Fibroblast of skin of left quadriceps (primary cell): ENCODE data around the gene COX7A1.

Experiments used
- DNase-seq, 2 experiments: peaks; one replicate each; pipeline ENCODE4 v3.0.0-alpha.2; 2013; ENCODE audit warnings: low read depth in 2 of 2

Gene COX7A1

DNA sequence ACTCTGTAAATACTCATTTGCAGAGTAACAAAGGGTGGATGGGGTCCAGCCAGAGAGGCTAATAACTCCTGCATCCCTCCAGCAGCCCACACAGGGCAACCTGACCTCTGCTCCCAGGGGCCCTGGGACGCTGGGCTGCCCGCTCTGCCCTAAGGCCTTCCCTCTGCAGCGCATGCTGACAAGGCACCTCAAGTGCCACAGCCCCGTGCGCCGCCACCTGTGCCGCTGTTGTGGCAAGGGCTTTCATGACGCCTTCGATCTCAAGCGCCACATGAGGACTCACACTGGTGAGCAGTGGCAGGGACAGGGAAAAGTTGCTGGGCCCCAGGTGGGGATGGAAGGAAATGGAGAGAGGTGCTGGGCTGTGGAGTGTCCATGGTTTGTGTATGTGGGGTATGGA, 39.6 kb downstream of the COX7A1 start:
- DNase-seq: no peak

GRCh38 chr19:36111200-36111539, 41.1 kb downstream of the COX7A1 start:
- no peak for DNase-seq

DNA sequence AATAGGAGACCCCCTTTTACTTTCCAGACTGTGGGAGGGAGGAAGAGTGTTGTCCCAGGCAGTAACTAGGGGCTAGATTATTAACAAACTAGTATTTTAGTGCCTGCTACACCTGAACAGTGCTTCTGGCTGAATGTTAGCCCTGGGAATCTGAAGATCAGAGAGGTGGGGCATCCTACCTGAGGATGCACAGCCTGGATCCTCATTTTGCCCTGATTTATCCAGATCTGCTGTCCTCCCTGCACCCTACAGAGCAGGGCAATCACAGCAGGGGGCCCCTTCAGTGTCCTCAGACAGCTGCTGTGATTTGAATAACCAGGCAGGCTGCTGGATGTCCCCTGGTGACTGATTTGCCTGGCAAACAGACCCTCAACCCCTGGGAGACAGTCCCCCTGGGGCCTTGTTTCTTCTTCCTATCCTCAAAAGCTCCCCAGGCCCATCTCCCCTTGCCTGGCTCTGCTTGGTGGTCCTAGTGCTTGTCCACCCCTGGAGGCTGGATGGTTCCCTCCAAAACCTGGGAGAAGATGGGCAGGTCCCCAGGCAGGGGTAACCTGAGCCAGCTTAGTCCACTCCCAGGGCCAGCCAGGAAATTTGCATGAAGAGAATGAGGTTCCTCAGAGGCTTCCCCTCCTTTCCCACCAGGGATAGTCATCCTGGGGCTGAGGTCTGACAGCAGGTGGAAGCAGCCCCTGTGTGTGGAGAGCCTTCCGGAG, 41.6 kb downstream of the COX7A1 start, which contains the start of gene OVOL3:
OVOL3 (plus strand) TSS at position 657 of the 713 bp plus-strand sequence. CDS start 60 bp downstream, outside the sequence.
- no peak for DNase-seq

- DNase-seq: no peak
Measured at GRCh38 chr19:36108684-36109083, 43.6 kb downstream of the COX7A1 start.

DNA sequence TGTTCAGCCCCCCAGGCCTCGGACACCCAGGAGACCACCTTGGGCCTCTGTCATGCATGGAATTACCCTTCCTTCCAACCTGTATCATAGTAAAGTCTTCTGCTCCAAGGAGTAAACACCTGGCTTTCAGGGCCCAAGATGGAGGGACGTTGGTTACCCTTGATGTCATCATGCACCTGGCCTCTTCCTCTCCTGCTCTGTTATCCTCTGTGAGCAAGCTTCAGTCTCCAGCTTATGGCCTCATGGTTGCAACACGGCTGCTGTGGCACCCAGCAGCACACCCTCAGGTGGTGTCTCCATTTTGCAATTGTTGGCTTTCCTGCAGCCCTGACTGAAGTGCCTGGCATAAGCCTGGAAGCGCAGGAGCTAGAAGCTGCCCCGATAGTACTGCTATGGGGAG, 45.3 kb downstream of the COX7A1 start:
- DNase-seq: no peak

DNA sequence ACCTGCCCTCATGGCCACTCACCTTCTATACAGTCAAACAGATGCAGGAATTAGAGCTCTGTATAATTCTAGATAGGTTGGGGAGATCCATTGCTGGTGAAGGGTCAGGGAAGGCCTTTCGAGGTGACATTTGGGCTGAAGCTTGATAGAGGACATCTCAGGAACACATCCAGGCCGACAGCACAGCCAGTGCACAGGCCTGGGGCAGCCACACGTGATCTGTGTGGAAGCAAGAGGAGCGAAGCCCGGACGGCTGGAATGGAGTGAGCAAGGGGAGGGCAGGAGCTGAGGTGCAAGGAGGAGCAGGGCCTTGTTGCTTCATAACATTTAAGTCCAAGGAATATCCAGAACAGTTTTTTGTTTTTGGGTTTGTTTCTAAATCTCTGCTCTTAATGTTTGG, 45.8 kb downstream of the COX7A1 start:
- DNase-seq: no peak

DNA sequence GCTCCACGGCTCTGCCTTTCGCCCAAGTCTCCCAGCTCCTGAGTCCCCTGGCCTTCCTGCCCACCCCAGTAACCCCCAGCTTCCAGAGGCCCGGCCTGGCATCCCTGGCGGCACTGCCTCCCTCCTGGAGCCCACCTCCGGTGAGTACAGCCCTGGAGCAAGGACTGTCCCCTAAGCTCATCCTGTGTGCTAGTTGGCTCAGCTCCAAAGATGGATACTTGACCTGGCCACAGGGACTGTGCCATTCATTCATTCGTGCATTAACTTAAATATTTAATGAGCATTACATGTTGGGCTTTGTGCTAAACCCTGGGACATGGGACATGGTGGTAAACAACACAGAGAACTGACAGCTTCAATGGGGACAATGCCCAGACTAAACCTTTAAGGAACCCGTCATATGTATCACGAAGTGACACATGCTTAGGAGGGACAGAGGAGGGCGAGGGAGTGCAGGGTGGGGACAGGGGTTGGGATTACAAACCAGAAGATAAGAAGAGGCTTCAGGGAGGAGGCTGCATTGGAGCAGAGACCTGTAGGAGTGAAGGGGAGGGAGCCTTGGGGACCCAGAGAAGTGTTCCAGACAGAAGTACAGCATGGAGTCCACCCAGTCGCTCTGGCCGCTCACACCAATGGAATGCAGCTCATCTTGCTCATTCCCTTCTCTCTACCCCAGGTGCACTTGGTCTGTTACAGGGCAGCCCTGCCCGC, 48.2 kb downstream of the COX7A1 start:
- no peak for DNase-seq

- DNase-seq: no peak
Measured at GRCh38 chr19:36103040-36103626, 49.1 kb downstream of the COX7A1 start.

- no peak for DNase-seq
Measured at GRCh38 chr19:36101550-36102327, 50.5 kb downstream of the COX7A1 start.
